GM18505 (cell line): ENCODE results near the gene PEX12.
A peak's percentile ranks its signal among the peaks of the same experiment; 100 is the strongest.

Experiments
- ATAC-seq: cut with Tn5 transposase; IDR thresholded peaks from one replicate; pipeline ENCODE4 v1.9.1; 2021; ENCODE audit not compliant: unreplicated experiment
- POLR2A ChIP-seq: IDR thresholded peaks from 4 replicates; pipeline ENCODE4 v1.6.1; 2011; ENCODE audit warnings: borderline replicate concordance; ENCODE audit not compliant: insufficient read depth, insufficient read length; ENCODE audit errors: extremely low read depth

PEX12 gene

GRCh38 chr17:35557353-35557752 lies 21.0 kb downstream of the PEX12 start:
- no peak for ATAC-seq
- TF ChIP-seq POLR2A, result no peak

GRCh38 chr17:35555691-35556090 lies 22.7 kb downstream of the PEX12 start:
- TF ChIP-seq POLR2A, result no peak
- ATAC-seq, result no peak

- no peak for TF ChIP-seq POLR2A
- no peak for ATAC-seq
Measured at GRCh38 chr17:35554668-35555067, 23.7 kb downstream of the PEX12 start.

- no peak for ATAC-seq
- TF ChIP-seq POLR2A, result no peak
Measured at GRCh38 chr17:35553310-35553709, 25.1 kb downstream of the PEX12 start.

GRCh38 chr17:35548978-35549377 lies 29.4 kb downstream of the PEX12 start:
- no peak for ATAC-seq
- TF ChIP-seq POLR2A, result no peak

- ATAC-seq, result no peak
- no peak for TF ChIP-seq POLR2A
Measured at GRCh38 chr17:35548208-35548810, 30.1 kb downstream of the PEX12 start.

GRCh38 chr17:35546487-35546886 lies 31.9 kb downstream of the PEX12 start:
- TF ChIP-seq POLR2A, result no peak
- no peak for ATAC-seq

- TF ChIP-seq POLR2A, result no peak
- no peak for ATAC-seq
Measured at GRCh38 chr17:35545150-35545549, 33.2 kb downstream of the PEX12 start.

GRCh38 chr17:35543856-35544255 lies 34.5 kb downstream of the PEX12 start:
- no peak for ATAC-seq
- no peak for TF ChIP-seq POLR2A

GRCh38 chr17:35542990-35543389 lies 35.4 kb downstream of the PEX12 start:
- ATAC-seq, result no peak
- TF ChIP-seq POLR2A, result no peak

GRCh38 chr17:35541434-35541833 lies 36.9 kb downstream of the PEX12 start:
- no peak for ATAC-seq

GRCh38 chr17:35540589-35541404 lies 37.6 kb downstream of the PEX12 start:
- ATAC-seq, result no peak
- TF ChIP-seq POLR2A, result peak; percentile 35

More at GRCh38 chr17:35541434-35541833, 36.9 kb downstream of the PEX12 start:
- TF ChIP-seq POLR2A, result no peak

GRCh38 chr17:35539659-35540026 lies 38.7 kb downstream of the PEX12 start:
- ATAC-seq, result no peak
- TF ChIP-seq POLR2A, result no peak

- TF ChIP-seq POLR2A, result peak; percentile 55
- no peak for ATAC-seq
Measured at GRCh38 chr17:35537601-35538141, 40.7 kb downstream of the PEX12 start, which contains the start of gene SLFN12L. Gene SLFN12L, minus strand, starts transcription at chr17:35537678. Its CDS starts 15,314 bp downstream, at chr17:35522364.
